Superior temporal gyrus (tissue), 1 donor: Measurements from ENCODE around the gene IP6K1.
"Not testable (repeated sequence)": the region's sequence is repeated elsewhere in the genome, so short reads cannot be mapped to it uniquely, and the experiment has no call there.

Experiments used
- DNase-seq: peaks from one replicate; pipeline ENCODE4 v3.0.0-alpha.2; 2016; ENCODE audit errors: extremely low spot score

The IP6K1 gene

DNA sequence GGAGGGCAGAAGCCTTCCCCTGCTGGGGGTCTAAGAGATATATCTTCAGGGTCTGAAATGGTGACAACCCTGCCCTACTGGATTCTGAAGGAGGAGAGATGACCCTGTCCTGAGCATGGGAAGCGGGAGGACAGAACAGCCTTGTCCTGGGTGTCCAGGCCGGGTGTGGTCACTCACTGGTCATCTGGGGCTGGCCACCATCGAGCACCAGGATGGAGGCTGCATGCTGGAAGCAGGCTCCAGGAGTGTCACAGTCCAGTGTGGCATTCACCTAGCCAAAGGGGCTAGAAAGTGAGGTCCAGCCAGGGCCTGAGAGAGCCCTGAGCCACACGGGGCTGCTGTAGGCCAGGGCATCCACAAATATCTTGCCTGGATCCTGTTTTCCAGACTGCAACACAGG, 8.1 kb upstream of the IP6K1 start:
- no peak for DNase-seq

DNA sequence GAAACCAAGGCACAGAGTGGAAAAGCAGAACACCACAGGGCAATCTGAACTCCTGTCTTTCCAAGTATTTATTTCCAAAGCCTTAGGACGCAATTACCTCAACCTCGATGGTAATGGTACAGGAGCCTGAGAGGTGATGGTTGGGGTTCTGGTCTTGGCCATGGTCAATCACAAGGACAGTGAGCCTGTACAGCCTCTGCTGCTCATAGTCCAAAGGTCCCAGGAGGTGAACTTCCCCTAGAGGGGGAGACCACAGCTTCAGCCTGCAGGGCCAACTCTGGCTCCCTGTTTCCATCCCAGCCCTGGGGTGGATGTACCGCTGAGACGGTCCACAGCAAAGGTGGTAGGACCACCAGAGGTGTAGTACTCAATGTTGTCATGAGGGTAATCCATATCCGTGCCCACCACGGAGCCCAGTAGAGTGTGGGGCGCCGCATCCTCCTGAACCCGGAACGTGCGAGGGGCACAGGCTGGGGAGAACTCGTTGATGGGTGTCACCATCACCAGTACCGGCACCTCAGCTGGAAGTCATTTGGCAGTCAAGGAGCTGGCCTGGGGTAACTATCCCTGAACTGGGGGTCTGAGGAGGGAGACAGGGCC, 7.2 kb upstream of the IP6K1 start:
- no peak for DNase-seq

DNA sequence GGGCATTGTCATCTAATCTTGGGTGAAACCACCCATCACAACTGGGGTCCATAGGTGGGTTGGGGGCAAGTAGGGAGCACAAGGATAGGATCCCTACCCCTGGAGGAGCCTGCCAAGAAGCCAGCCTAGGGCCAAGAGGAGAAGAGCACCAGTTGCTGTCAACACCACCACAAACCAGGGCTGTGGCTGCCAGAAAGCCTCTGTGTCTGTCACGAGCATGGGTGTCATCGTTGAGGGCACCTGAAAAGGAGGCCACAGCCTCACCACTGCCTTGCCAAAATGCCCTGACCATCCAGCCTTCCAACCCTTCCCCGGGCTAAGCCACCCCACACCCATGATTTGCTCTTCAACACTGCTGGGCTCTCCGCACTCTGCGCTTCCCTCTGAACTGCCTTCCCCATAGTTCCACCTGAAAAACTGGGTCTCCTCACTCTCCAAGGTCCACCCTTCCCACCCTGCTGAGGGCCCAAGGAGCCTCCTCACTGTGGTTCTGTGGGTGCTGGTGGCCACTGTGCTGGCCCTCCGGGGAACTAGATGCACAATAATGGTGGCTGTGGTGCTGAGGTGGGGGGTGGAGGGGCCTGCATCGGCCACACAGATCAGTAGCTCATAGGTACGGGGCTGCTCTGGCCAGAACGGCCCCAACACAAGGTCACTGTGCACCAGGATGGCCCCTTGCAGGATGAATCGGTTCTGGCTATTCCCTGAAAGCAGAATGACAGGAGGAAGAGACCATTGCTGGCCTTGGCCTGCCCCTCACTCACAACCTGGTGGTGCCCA, 6.2 kb upstream of the IP6K1 start:
- no peak for DNase-seq

- no peak for DNase-seq
Measured at GRCh38 chr3:49791571-49791970, 5.2 kb upstream of the IP6K1 start.

DNA sequence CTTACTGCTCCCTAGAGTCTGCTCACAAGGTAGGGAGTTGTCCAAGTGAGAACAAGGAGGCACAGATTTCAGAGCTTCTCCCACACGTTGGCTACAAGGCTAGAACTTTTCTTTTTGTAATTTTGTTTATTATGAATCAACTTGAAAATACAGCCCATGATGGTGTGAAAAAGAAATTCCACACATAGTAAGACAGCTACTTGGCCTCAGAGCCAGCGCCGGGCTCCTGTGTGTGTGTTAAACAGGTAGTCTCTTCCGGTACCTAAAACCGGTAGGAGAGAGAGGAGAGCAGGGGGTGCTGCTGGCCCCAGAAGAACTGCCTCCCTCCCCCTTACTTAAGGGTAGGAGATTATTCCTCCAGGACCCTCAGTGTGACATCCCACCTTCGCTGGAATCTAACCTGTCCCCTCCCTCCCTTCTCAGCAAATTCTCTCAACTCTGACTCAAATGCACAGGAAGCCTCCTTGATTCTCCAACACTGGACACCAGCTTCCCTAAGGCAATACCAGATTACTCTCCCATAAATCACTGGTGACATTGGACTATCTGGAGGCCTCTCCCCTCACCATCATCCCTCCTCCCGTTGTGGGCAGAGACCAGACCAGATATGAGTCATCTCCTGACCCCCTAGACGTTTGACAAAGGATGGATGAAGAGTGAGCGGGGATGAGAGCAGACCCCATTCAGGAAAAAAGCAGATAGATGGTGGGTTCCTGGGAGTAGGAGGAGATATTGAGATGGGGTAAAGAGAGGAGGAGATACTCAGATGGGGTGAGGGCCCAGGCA, 4.5 kb upstream of the IP6K1 start:
- no peak for DNase-seq

GRCh38 chr3:49788056-49788455, 1.7 kb upstream of the IP6K1 start:
- DNase-seq, result no peak

DNA sequence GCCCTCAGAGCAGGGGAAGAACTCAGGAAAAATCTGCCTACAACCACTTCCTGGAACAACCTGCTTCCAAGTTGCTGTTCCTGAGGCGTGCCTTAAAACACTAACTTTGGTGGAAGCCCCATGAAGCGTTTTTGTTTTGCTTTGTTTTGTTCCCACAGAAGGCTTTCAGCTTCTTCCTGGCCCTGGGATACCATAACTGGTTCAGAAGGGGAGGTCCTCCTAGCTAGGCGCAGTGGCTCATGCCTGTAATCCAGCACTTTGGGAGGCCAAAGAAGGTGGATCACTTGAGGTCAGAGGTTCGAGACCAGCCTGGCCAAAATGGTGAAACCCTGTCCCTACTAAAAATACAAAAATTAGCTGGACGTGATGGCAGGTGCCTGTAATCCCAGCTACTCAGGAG, 1.2 kb upstream of the IP6K1 start:
- no peak for DNase-seq

GRCh38 chr3:49787182-49787464, 781 bp upstream of the IP6K1 start:
- DNase-seq, result no peak

GRCh38 chr3:49785565-49786356, 581 bp downstream of the IP6K1 start:
- DNase-seq, result peak; percentile 46

- not testable (repeated sequence) for DNase-seq
Measured at GRCh38 chr3:49782277-49782676, 4.1 kb downstream of the IP6K1 start.

- no peak for DNase-seq
Measured at GRCh38 chr3:49781415-49782199, 4.7 kb downstream of the IP6K1 start.

- not testable (repeated sequence) for DNase-seq
Measured at GRCh38 chr3:49780975-49781365, 5.4 kb downstream of the IP6K1 start.

- DNase-seq, result peak; percentile 25
Measured at GRCh38 chr3:49780080-49780974, 6.0 kb downstream of the IP6K1 start.

- no peak for DNase-seq
Measured at GRCh38 chr3:49779358-49780079, 6.8 kb downstream of the IP6K1 start.

GRCh38 chr3:49776101-49776500, 10.2 kb downstream of the IP6K1 start:
- not testable (repeated sequence) for DNase-seq

GRCh38 chr3:49775538-49775937, 10.8 kb downstream of the IP6K1 start:
- peak; percentile 80 for DNase-seq

DNA sequence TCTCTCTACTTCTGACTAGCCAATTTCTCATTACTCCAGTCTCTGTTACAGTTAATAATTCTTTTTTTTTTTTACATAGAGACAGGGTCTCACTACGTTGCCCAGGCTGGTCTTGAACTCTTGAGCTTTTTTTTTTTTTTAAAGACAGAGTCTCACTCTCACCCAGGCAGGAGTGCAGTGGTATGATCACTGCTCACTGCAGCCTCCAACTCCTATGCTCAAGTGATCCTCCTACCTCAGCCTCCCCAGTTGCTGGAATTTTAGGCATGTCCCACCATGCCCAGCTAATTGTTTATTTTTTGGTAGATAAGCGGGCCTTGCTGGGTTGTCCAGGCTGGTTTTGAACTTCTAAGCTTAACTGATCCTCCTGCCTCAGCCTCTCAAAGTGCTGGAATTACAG, 13.6 kb downstream of the IP6K1 start:
- no peak for DNase-seq

- no peak for DNase-seq
Measured at GRCh38 chr3:49771340-49771938, 14.9 kb downstream of the IP6K1 start.

DNA sequence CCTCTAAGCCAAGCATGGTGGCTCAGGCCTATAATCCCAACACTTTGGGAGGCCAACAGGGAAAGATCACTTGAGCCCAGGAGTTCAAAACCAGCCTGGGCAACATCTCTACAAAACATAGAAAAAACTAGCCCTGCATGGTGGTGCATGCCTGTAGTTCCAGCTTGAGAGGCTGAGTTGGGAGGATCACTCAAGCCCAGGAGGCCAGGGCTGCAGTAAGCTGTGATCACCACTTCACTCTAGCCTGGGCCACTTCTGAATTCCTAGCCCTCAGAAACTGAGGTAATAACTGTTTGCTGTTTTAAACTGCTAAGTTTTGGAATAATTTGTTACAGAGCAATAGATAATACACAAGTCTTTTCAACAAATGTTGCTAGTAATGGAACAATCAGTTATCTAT, 16.4 kb downstream of the IP6K1 start:
- no peak for DNase-seq
